CD4-positive, alpha-beta T cell treated with Interleukin-17A for 1 hour (primary cell): ENCODE measurements around the gene LYRM7.
"Not testable (repeated sequence)": the region's sequence is repeated elsewhere in the genome, so short reads cannot be mapped to it uniquely, and the experiment has no call there.

Experiments
- DNase-seq: peaks from one replicate; pipeline ENCODE4 v3.0.0-alpha.2; 2020

LYRM7 gene

GRCh38 chr5:131182839-131183238 lies 12.1 kb downstream of the LYRM7 start:
- no peak for DNase-seq

GRCh38 chr5:131185523-131186104 lies 14.9 kb downstream of the LYRM7 start:
- DNase-seq = no peak

DNA sequence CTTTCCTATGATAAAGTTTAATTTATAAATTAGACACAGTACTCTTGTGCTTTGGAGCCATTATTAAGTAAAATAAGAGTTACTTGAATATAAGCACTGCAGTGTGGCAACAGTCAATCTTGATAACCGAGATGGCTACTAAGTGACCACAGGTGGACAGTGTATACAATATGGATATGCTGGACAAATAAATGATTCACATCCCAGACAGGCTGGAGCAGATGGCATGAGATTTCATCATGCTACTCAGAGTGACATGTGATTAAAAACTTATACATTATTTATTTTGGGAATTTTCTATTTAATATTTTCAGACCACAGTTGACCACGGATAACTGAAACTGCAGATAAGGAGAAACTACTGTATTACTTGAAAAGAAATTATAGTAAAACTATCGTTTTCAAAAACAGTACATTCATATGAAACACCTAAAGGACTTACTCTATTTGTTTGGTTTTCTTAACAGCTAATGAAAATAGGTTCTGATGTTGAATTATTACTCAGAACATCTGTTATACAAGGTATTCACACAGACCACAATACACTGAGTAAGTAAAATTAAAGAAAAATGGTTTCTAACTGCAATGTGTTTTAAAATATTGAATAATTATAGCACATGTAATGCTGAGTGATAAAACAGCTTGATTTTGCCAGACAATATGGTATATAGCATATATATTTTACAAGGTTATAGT lies 16.0 kb downstream of the LYRM7 start:
- DNase-seq = no peak

GRCh38 chr5:131193106-131193505 lies 22.4 kb downstream of the LYRM7 start:
- DNase-seq = no peak

GRCh38 chr5:131193897-131194296 lies 23.2 kb downstream of the LYRM7 start:
- not testable (repeated sequence) for DNase-seq

DNA sequence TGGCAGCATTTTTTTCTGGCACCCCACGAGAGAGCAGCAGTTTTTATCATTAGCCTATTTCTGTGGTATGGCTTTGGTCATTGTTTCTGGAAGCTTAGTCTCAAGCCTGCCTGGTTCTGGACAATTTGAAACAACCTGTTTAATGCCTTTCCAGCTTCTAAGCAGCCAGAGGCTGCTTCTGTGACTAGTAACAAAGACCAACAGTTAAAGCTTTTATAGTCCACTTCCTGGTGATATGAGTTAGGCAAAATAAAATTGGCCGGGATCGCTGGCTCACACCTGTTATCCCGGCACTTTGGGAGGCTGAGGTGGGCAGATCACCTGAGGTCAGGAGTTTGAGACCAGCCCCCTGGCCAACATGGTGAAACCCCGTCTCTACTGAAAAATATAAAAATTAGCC lies 24.0 kb downstream of the LYRM7 start:
- DNase-seq = no peak

- DNase-seq = no peak
Measured at GRCh38 chr5:131195696-131196095, 25.0 kb downstream of the LYRM7 start.

DNA sequence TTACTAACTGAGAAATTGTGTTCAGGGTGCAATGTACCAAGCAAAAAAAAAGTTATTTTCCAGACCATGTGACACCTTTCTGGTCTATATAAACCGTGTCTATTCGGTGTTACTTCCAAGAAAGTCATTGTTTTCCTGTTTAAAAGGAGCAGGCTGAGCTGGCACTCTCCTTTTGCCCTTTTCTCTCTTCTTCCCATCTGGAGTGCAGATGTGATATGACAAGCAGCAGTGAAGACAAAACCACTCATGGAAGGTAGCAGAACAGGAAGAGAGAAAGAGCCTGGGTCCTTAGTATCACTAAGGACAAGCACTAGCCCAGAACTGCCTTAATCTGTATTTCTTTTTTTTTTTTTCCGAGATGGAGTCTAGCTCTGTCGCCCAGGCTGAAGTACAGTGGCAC lies 25.6 kb downstream of the LYRM7 start:
- no peak for DNase-seq

- DNase-seq = no peak
Measured at GRCh38 chr5:131198625-131199024, 27.9 kb downstream of the LYRM7 start.

GRCh38 chr5:131200560-131200959 lies 29.8 kb downstream of the LYRM7 start:
- DNase-seq = no peak

DNA sequence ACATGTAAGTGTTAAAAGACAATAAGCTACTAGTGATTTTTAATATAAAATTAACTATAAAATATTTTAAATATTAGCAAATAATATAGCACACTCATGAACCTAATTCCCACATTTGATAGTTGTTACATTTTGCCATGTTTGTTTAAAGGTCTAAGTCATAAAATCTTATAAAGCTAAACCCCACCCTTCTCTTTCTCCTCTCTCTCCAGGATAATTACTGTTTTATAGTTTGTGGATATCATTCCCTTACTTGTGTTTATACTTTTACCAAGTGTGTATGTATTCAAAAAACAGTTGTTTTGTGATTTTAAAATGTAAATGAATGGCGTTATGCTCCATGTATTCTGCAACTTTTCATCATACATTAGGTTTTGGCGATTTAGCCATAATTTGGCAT lies 34.2 kb downstream of the LYRM7 start:
- DNase-seq = no peak

DNA sequence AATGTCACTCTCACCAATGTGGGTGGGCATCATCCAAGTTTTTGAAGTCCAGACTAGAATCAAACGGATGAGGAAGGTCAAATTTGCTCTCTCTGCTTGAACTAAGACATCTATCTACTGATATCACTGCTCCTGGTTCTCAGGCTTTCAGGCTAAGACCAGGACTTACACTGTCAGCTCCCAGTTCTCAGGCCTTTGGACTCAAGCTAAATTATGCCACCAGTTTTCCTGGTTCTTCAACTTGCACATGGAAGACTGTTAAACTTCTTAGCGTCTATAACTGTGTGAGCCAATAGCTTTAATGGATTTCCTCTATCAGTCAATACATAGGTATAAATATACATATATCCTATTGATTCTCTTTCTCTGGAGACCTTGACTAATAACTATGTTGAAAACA lies 35.3 kb downstream of the LYRM7 start:
- no peak for DNase-seq

DNA sequence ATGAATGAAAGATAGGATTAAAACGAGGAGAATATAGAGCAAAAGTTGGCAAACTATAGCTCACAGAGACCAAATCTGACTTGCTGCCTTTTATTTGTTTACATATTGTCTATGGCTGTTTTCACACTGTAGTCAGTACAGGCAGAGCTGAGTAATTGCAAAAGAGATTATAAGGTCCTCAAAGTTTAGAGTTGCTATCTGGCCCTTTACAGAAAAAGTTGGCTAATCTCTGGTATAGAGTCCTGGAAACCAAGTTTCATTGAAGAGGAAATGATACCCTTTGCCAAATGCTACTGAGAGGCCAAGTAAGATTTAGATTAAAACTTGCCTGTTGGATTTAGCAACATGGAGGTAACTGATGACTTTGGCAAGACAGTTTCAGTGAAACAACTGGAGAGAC lies 36.0 kb downstream of the LYRM7 start:
- DNase-seq = no peak

DNA sequence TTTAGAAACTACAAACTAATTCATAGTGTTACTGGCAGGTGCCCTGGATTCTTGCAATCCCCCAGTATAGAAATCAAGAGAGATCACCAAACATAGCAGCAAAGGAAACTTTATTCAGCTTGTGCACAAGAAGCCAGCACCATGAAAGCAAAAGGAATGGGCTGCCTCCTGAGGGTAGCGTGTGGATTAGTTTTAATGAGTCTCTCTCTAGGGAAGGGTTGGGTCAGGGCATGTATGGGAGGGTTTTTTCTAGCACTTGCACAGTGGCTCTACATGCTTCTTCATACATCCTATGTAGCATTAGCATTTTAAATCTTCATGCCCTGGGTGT lies 38.4 kb downstream of the LYRM7 start:
- DNase-seq = no peak

DNA sequence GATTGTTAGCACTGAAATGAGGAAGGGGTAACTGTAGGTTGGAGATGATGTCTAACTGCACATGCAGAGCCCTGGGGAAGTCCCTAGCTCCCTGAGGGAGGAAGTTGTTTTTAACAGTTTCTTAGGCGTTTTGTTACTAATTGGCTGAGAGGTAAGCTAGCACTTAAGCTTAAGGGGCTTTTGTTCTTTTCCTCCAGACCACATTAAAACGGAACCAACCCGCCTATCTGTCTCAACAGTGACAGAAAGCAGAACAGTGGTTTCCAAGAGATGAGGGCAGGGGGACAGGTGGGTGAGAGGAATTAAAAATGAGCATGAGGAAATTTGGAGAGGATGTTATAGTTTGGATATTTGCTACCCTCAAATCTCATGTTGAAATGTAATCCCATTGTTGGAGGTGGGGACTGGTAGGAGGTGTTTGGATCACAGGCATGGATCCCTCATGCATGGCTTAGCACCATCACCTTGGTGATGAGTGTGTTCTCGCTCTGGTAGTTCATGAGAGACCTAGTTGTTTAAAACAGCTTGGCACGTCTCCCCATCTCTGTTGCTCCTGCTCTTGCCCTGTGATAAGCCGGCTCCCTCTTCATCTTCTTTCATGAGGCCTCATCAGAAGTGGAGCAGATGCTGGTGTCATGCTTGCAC lies 38.9 kb downstream of the LYRM7 start:
- peak; percentile 88 for DNase-seq

- no peak for DNase-seq
Measured at GRCh38 chr5:131210151-131210510, 39.4 kb downstream of the LYRM7 start.

- no peak for DNase-seq
Measured at GRCh38 chr5:131211669-131212068, 40.9 kb downstream of the LYRM7 start.

DNA sequence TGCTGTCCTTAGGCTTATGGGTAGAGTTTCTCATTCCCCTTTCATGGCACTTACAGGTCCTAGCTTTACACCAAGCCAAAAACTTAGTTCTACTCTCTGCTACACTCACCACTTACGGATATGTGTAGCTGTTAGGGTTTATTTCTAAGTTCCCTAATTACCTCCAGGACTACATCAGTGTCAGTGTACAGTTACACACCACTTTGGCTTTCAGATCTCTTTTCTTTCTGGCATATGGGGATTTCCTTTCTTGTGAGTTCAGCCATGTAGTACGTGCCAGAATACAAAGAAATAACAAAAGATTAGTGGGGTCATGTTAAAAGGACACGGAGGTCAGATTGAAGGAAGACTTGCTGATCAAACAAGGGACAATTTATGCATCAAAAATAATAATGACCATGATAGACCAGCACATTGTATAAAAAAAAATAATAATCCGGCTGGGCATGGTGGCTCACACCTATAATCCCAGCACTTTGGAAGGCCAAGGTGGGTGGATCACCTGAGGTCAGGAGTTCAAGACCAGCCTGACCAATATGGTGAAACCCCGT lies 41.8 kb downstream of the LYRM7 start:
- no peak for DNase-seq

GRCh38 chr5:131214609-131215227 lies 44.0 kb downstream of the LYRM7 start:
- DNase-seq = no peak

DNA sequence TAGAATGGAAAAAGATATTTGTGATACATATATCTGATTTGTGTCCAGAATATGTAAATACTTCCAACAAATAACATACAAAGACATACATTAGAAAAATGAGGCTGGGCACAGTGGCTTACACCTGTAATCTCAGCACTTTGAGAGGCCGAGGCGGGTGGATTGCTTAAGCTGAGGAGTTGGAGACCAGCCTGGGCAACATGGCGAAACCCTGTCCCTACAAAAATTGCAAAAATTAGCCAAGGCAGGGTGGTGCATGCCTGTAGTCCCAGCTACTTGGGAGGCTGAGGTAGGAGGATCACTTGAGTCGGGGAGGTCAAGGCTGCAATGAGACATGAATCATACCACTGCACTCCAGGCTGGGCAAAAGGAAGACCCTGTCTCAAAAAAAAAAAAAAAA lies 47.0 kb downstream of the LYRM7 start:
- no peak for DNase-seq

DNA sequence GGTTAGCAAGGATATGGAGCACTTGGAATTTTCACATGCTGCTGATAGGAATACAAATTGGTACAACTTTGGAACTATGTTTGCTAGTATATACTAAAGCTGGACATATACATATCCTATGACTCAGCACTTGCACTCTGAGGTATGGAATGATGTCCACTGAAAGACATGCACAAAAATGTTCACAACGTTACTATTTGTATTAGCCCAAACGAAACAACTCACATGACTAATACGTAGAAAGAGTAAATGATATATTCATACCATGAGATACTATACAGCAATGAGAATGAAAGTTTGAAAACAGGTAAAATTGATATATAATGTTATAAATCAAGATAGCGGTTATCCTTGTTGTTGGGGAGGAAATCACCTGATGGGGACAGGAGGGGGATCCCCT lies 47.6 kb downstream of the LYRM7 start:
- no peak for DNase-seq

- no peak for DNase-seq
Measured at GRCh38 chr5:131220566-131220965, 49.8 kb downstream of the LYRM7 start.

- DNase-seq = no peak
Measured at GRCh38 chr5:131221008-131221703, 50.4 kb downstream of the LYRM7 start.
